Endothelial cell of umbilical vein (primary cell): Measurements from ENCODE around the gene COL1A2. TPM values are rescaled to one million over a fixed set of nuclear protein-coding genes. Genes with fewer than 3 reads are reported as not detected.

ENCODE experiments used
- BruUV-seq: library from RNA; stranded (reverse); fragments of 400-500 nt; replicated peaks from 2 replicates; lab custom pipeline; 2021; lab: Mats Ljungman, UMichigan
- CTCF ChIA-PET: fragments of 300-600, 350-600 bp; sonication (Branson Sonifier 250); formaldehyde crosslinking; loops from one replicate; lab custom pipeline; 2021; ENCODE audit warnings: antibody characterized with exemption, inconsistent platforms; lab: Charles Lee
- POLR2A ChIA-PET: fragments of 300-600, 350-600 bp; sonication (Branson Sonifier 250); formaldehyde crosslinking; loops from one replicate; lab custom pipeline; 2021; ENCODE audit warnings: antibody characterized with exemption, inconsistent platforms; lab: Charles Lee
- DNase-seq: peaks from one replicate; pipeline ENCODE4 v3.0.0-alpha.2; 2011; ENCODE audit warnings: low read depth, low spot score
- FAIRE-seq: peaks from 2 replicates; lab custom pipeline; 2011; peaks lifted over from hg19 to GRCh38; lab: Jason Lieb, UNC
- H2AFZ ChIP-seq: 2 replicates; pipeline ENCODE4 v1.6.0; 2012; ENCODE audit warnings: low read depth, low read length, control low read depth, inconsistent platforms
- H3K27ac ChIP-seq: 2 replicates; pipeline ENCODE4 v1.5.1; 2011; ENCODE audit warnings: low read depth, mild to moderate bottlenecking, control low read depth, low read length, moderate library complexity; ENCODE audit not compliant: insufficient read depth
- H3K27me3 ChIP-seq, 2 experiments: 2 replicates each; pipeline versions ENCODE4 v1.6.0 to v1.6.1; 2011; ENCODE audit warnings: low read length in 2 of 2, mixed read lengths in 1 of 2; ENCODE audit not compliant: control insufficient read depth in 2 of 2, insufficient read depth in 2 of 2
- H3K36me3 ChIP-seq, 2 experiments: 2 replicates in 1 of 2; 3 replicates in 1 of 2; pipeline ENCODE4 v1.5.1; 2011; ENCODE audit warnings: low read length in 2 of 2, mild to moderate bottlenecking in 1 of 2, moderate library complexity in 1 of 2; ENCODE audit not compliant: control insufficient read depth in 2 of 2, insufficient read depth in 2 of 2; ENCODE audit errors: extremely low read depth in 1 of 2
- H3K4me1 ChIP-seq: 3 replicates; pipeline ENCODE4 v1.5.1; 2011; ENCODE audit warnings: mild to moderate bottlenecking, low read length; ENCODE audit not compliant: control insufficient read depth, insufficient read depth; ENCODE audit errors: extremely low read depth
- H3K4me2 ChIP-seq: 2 replicates; pipeline ENCODE4 v1.6.1; 2011; ENCODE audit warnings: low read length, control low read depth, mixed read lengths; ENCODE audit not compliant: insufficient read depth
- H3K4me3 ChIP-seq, 3 experiments: fragments of 200-600 bp in 1 of 3; sonication (generic), shearing (Covaris generic) in 1 of 3; replicated peaks in 1 of 3; 2 replicates each; pipeline ENCODE4 v1.5.1; 2011 to 2016; ENCODE audit warnings: control low read depth in 3 of 3, low read length in 3 of 3, mild to moderate bottlenecking in 2 of 3, inconsistent platforms in 1 of 3, low read depth in 1 of 3, moderate library complexity in 1 of 3; ENCODE audit not compliant: insufficient read depth in 1 of 3
- H3K79me2 ChIP-seq: 2 replicates; pipeline ENCODE4 v1.6.0; 2012; ENCODE audit warnings: low read length, inconsistent platforms; ENCODE audit not compliant: control insufficient read depth, insufficient read depth
- H3K9ac ChIP-seq: replicated peaks from 2 replicates; pipeline ENCODE3; 2011; ENCODE audit warnings: low read length, control low read depth; ENCODE audit not compliant: insufficient read depth; ENCODE audit errors: extremely low read depth
- H3K9me1 ChIP-seq: replicated peaks from 3 replicates; pipeline ENCODE4 v1.6.0; 2011; ENCODE audit warnings: mild to moderate bottlenecking, low read length; ENCODE audit not compliant: control insufficient read depth, insufficient read depth; ENCODE audit errors: extremely low read depth
- H3K9me3 ChIP-seq: replicated peaks from 2 replicates; pipeline ENCODE4 v1.5.1; 2012; ENCODE audit warnings: low read length, inconsistent platforms; ENCODE audit not compliant: control insufficient read depth, insufficient read depth
- H4K20me1 ChIP-seq: replicated peaks from 2 replicates; pipeline ENCODE3; 2011; ENCODE audit warnings: mild to moderate bottlenecking, low read length; ENCODE audit not compliant: control insufficient read depth, insufficient read depth; ENCODE audit errors: extremely low read depth
- CTCF ChIP-seq, 2 donors: IDR thresholded peaks; 1 replicate in 1 of 2; 2 replicates in 1 of 2; pipeline ENCODE4 v1.5.1; 2011; ENCODE audit warnings: low read length in 2 of 2, mild to moderate bottlenecking in 2 of 2, moderate library complexity in 2 of 2, control low read depth in 1 of 2, inconsistent platforms in 1 of 2, low read depth in 1 of 2; ENCODE audit not compliant: insufficient read depth in 1 of 2; ENCODE audit errors: extremely low read depth in 1 of 2
- EZH2 ChIP-seq: IDR thresholded peaks from 2 replicates; pipeline ENCODE4 v1.6.1; 2012; ENCODE audit warnings: borderline replicate concordance, low read depth, mild to moderate bottlenecking, moderate library complexity, low read length, inconsistent platforms; ENCODE audit not compliant: severe bottlenecking
- POLR2A ChIP-seq: IDR thresholded peaks from 2 replicates; pipeline ENCODE4 v1.6.1; 2012; ENCODE audit warnings: low read depth, mild to moderate bottlenecking, control low read depth, low read length
- dilution Hi-C: fragments of 300-500 bp; cut with MboI; formaldehyde crosslinking; loops from one replicate; pipeline ENCODE4 v1.15.0; 2019; ENCODE audit warnings: low sequenced_read_pairs; ENCODE audit not compliant: extremely low pct_ligation_motif_present
- intact Hi-C: fragments of 100-400 bp; cut with micrococcal nuclease; formaldehyde crosslinking; loops from one replicate; pipeline ENCODE4 v1.10.0; 2022
- polyA plus RNA-seq, 4 experiments: library from polyadenylated mRNA; depleted of rRNA in 3 of 4; stranded (reverse) in 3 of 4; unstranded in 1 of 4; fragments of >200 nt; gene quantifications; 2 replicates each; pipeline versions ENCODE4 v1.2.1 to v1.2.3, GENCODE V29; 2011 to 2012; ENCODE audit warnings: missing spikeins in 1 of 4
- total RNA-seq: library from RNA; stranded (reverse); gene quantifications from 2 replicates; pipeline ENCODE4 v1.2.3, GENCODE V29; 2021

The COL1A2 gene
- total and polyA plus RNA-seq, 2 donors (not counting 3 experiments of a cell fraction or from before 2014, with no cell fraction given): 28.9 to 40.8 TPM

GRCh38 chr7:94422827-94423460 lies 28.2 kb downstream of the COL1A2 start:
- FAIRE-seq (no peak), DNase-seq (no peak)
- no peaks in the 10 kb centered on the region for H3K27me3 ChIP-seq
- no peak overlapping the region for H2AFZ ChIP-seq
- H4K20me1 ChIP-seq: no peaks in the 10 kb centered on the region
- H3K27ac ChIP-seq: no peak overlapping the region
- H3K36me3 ChIP-seq: peaks cover 0 to 3% of the 10 kb centered on the region in 2 experiments
- no peaks in the 10 kb centered on the region for H3K4me1 ChIP-seq
- POLR2A ChIA-PET: no interaction called here
- no TSS peak for BruUV-seq
- H3K9ac ChIP-seq: no peak overlapping the region
- H3K4me3 ChIP-seq: no peak overlapping the region
- intact Hi-C loops (no loop called here), dilution Hi-C loops (no loop called here)
- CTCF ChIA-PET: no interaction called here
- H3K9me3 ChIP-seq: no peaks in the 10 kb centered on the region
- H3K79me2 ChIP-seq: no peaks in the 10 kb centered on the region
- TF ChIP-seq EZH2 (no peak), POLR2A (no peak), CTCF (IDR thresholded peaks at IDR 0.05; ENCODE audit: extremely low read depth in 1 of 2, insufficient read depth in 1 of 2, low read depth in 1 of 2, low read length in 2 of 2) (no peak)
- H3K9me1 ChIP-seq: no peaks in the 10 kb centered on the region
- no peak overlapping the region for H3K4me2 ChIP-seq
